Right cardiac atrium (tissue), 5 donors: Measurements from ENCODE around the gene STRBP. TPM values are rescaled to one million over a fixed set of nuclear protein-coding genes. Genes with fewer than 3 reads are reported as not detected.
"Not testable (repeated sequence)": the region's sequence is repeated elsewhere in the genome, so short reads cannot be mapped to it uniquely, and the experiment has no call there.

Experiments
- ATAC-seq, 2 donors: fragments of 200-7000 bp; cut with Tn5 transposase; one replicate each; pipeline versions ENCODE4 v1.8.0 to v1.9.1; 2020; ENCODE audit warnings: moderate library complexity in 2 of 2, mild to moderate bottlenecking in 1 of 2
- DNase-seq, 3 donors: peaks; one replicate each; pipeline ENCODE4 v3.0.0-alpha.2; 2020
- H3K27ac ChIP-seq: one replicate; pipeline ENCODE4 v1.5.1; 2013; ENCODE audit warnings: mild to moderate bottlenecking, low read length, control low read depth, moderate library complexity
- H3K27me3 ChIP-seq: one replicate; pipeline ENCODE4 v1.6.1; 2013; ENCODE audit not compliant: control insufficient read depth, insufficient read depth
- H3K4me1 ChIP-seq: one replicate; pipeline ENCODE4 v1.6.1; 2013; ENCODE audit warnings: low read length; ENCODE audit not compliant: control insufficient read depth, insufficient read depth
- H3K4me3 ChIP-seq: one replicate; pipeline ENCODE4 v1.5.1; 2013; ENCODE audit warnings: low read length, control low read depth
- H3K9me3 ChIP-seq: one replicate; pipeline ENCODE4 v1.6.1; 2013; ENCODE audit warnings: low read length; ENCODE audit not compliant: control insufficient read depth
- WGBS: extraction: QIAGEN DNeasy Blood & Tissue Kit; methylation state at CpG from one replicate; pipeline ENCODE4 v1.1.7; 2013; 5-methylcytosine and 5-hydroxymethylcytosine counted together
- intact Hi-C, 4 donors: fragments of 100-400 bp; cut with DNase I; formaldehyde crosslinking; loops; one replicate each; pipeline versions ENCODE4 v1.11.0 to v1.14.0; 2022 to 2023
- polyA plus RNA-seq: library from polyadenylated mRNA; stranded (reverse); fragments of 200-250 nt; gene quantifications from one replicate; pipeline ENCODE4 v1.2.3, GENCODE V29; 2013
- total RNA-seq, 4 donors: library from RNA; stranded (reverse); fragmentation: NEBNext Ultra II Directional; extraction: Animal tissue kit (Norgen Biotek cat#: 25700); gene quantifications; one replicate each; pipeline ENCODE4 v1.2.1, GENCODE V29; 2021
- donor health status: healthy with polysubstance abuse.
- donor health status: DM: no; HTN: yes; CAD: no.
- donor health status: DM: no; HTN: no; CAD: no.
- donor health status: DM: no; HTN: yes; CAD: no; lungs with severe emphysema.
- donor health status: DM: yes; HTN: yes; CAD: no.

STRBP gene
- total and polyA plus RNA-seq, 5 donors, result 9.8 to 26.8 (median 21.2) TPM

DNA sequence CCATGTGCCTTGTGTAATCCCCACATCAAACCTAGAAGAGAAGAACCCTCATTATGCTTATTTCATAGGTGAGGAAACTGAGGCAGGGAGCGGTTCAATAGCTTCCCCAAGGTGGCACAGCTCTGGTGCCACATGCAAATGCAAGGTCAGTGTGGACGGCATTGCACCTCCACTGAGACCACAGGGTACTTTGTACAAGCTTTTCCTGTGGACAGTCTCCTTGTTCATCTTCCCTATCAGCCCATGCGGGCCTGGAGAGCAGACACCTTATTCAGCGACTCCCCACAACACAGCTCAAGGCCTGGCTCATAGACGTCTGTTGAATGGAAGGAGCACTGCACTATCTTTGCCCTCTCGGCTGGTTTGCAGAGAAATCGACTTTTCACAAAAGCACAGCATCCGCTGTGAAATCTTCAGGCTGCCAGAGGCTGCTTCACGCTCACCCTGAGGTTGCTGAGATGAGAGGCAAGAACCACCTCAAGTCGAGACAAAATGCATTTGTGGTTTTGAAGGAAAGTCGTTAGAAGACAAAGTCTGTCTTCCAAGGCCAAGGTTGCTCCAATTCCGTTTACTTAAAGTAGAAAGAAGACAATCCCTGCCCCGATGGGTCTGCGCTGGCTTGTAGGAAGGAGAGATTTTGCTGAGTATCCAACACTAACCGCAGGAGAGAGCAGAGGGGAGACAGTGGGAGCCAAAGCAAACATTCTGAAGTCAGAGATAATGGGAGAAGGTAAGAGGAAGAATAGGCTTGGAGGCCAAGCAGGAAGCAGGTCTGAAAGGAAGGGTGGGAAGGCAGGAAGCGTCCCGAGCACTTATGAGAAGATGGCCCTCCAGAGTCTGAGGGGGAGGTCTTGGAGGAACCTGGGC, 34.2 kb upstream of the STRBP start:
- no peak overlapping the region for H3K4me3 ChIP-seq
- no peaks in the 10 kb centered on the region for H3K27me3 ChIP-seq
- WGBS, result 63% methylated on average over 17 of the region's 17 CpGs
- DNase-seq (peak in 1 of 3 donors; percentile 52), ATAC-seq (peak in 1 of 2 donors; percentile 75)
- no peaks in the 10 kb centered on the region for H3K9me3 ChIP-seq
- H3K4me1 ChIP-seq, result peaks cover 7% of the 10 kb centered on the region
- intact Hi-C loops, result no loop called here
- no peak overlapping the region for H3K27ac ChIP-seq

DNA sequence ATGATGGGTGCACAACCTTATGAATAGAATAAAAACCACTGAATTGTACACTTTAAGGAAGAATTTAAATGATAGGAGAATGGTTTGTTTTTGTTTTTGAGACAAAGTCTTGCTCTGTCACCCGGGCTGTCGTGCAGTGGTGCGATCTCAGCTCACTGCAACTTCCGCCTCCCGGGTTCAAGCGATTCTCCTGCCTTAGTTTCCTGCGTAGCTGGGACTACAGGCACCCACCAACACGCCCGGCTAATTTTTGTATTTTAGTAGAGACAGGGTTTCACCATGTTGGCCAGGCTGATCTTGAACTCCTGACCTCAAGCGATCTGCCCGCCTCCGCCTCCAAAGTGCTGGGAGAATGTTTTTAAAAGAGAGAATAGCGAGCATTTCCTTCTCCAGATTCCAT, 33.5 kb upstream of the STRBP start:
- H3K4me1 ChIP-seq, H3K27me3 ChIP-seq, DNase-seq, ATAC-seq, H3K9me3 ChIP-seq, intact Hi-C loops, H3K4me3 ChIP-seq, H3K27ac ChIP-seq: not testable (repeated sequence)
- WGBS, result 82% methylated on average over 13 of the region's 13 CpGs

DNA sequence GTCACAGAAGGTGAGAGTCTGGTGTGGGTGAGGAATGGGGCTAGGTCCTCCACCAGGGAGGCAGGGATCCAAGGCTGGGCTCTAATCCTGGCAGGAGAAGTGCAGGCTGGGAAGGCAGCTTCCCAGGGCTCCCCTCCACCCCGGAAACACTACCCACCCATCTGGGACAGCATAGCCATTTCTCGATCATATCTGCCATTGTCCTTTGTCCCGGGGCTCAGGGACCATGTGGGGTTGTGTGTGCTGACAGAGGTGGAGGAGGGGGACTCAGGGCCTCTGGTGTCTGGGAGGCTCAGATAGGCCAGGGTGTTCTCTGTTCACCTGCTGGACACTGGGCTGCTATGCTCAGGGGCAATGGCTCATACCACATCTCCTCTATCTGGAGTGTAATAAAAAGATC, 32.2 kb upstream of the STRBP start:
- Histone ChIP-seq H3K4me1 (peaks cover 7% of the 10 kb centered on the region), H3K27ac (no peak overlapping the region), H3K27me3 (no peaks in the 10 kb centered on the region), H3K9me3 (no peaks in the 10 kb centered on the region), H3K4me3 (no peak overlapping the region)
- WGBS, result 58% methylated on average over 3 of the region's 3 CpGs
- intact Hi-C loops, result no loop called here
- ATAC-seq (no peak), DNase-seq (no peak)

GRCh38 chr9:123299558-123300126, 31.3 kb upstream of the STRBP start:
- Histone ChIP-seq H3K27me3 (no peaks in the 10 kb centered on the region), H3K9me3 (no peaks in the 10 kb centered on the region), H3K27ac (peak overlapping the region; percentile 78), H3K4me1 (peaks cover 7% of the 10 kb centered on the region), H3K4me3 (no peak overlapping the region)
- intact Hi-C loops, result no loop called here
- DNase-seq (no peak), ATAC-seq (peak; percentile 56 to 75)
- WGBS, result 37% methylated on average over 10 of the region's 10 CpGs

- Histone ChIP-seq H3K27ac (no peak overlapping the region), H3K4me1 (no peaks in the 10 kb centered on the region), H3K27me3 (no peaks in the 10 kb centered on the region), H3K4me3 (no peak overlapping the region), H3K9me3 (no peaks in the 10 kb centered on the region)
- intact Hi-C loops, result no loop called here
- ATAC-seq, result no peak
- DNase-seq, result no peak
These were observed 27.8 kb upstream of the STRBP start for GRCh38 chr9:123296174-123296573.

- H3K27me3 ChIP-seq, result no peaks in the 10 kb centered on the region
- ATAC-seq, result no peak
- no peak for DNase-seq
- no peak overlapping the region for H3K4me3 ChIP-seq
- intact Hi-C loops, result no loop called here
- no peak overlapping the region for H3K27ac ChIP-seq
- WGBS, result 84% methylated on average over 4 of the region's 4 CpGs
- H3K4me1 ChIP-seq, result no peaks in the 10 kb centered on the region
- no peaks in the 10 kb centered on the region for H3K9me3 ChIP-seq
These were observed 23.4 kb upstream of the STRBP start for GRCh38 chr9:123291736-123292135.

DNA sequence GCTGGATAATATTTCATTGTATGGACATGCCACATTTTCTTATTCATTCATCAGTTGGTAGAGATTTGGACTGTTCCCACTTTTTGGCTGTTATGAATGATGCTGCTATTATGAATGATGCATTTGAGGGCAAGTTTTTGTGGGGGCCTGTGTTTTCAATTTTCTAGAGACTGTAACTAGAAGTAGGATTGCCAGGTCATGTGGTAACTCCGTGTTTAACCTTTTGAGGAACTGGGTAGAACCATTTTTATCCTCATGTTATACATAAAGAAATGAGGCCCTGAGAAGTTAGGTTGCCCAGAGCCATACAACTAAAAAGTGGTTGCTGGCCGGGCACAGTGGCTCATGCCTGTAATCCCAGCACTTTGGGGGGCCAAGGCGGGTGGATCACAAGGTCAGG, 22.4 kb upstream of the STRBP start:
- H3K4me3 ChIP-seq, result no peak overlapping the region

GRCh38 chr9:123287639-123288038, 19.3 kb upstream of the STRBP start:
- intact Hi-C loops, result no loop called here
- no peak for ATAC-seq
- H3K9me3 ChIP-seq, result no peaks in the 10 kb centered on the region
- WGBS, result 77% methylated on average over 3 of the region's 3 CpGs
- H3K4me3 ChIP-seq, result no peak overlapping the region
- no peak overlapping the region for H3K27ac ChIP-seq
- no peaks in the 10 kb centered on the region for H3K4me1 ChIP-seq
- no peak for DNase-seq
- no peaks in the 10 kb centered on the region for H3K27me3 ChIP-seq

More for the DNA sequence above, 22.4 kb upstream of the STRBP start:
- DNase-seq (no peak), ATAC-seq (no peak)
- Histone ChIP-seq H3K4me1 (no peaks in the 10 kb centered on the region), H3K27ac (no peak overlapping the region), H3K9me3 (no peaks in the 10 kb centered on the region), H3K27me3 (no peaks in the 10 kb centered on the region)
- intact Hi-C loops, result no loop called here
- WGBS, result 68% methylated on average over 3 of the region's 3 CpGs

DNA sequence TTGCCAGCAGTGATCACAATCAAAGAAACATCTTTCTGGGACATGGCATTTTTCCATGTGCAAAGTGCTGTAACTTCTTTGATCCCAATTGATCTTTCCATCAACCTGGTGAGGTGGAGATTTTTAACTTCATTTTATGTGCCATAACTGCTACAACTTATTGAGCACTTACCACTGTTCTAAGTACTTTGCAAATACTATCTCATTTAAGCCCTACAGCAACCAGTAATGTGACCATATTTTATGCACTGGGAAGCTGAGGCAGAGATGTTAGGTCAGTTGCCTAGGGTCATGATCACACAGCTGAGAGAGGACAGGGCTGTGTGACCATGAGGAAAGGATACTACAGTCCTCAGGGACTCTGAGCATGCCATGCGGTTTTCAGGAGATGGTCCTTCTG, 17.9 kb upstream of the STRBP start:
- no peaks in the 10 kb centered on the region for H3K27me3 ChIP-seq
- ATAC-seq (no peak), DNase-seq (no peak)
- H3K9me3 ChIP-seq, result no peaks in the 10 kb centered on the region
- WGBS, result 77% methylated on average over 1 of the region's 1 CpG
- H3K27ac ChIP-seq, result no peak overlapping the region
- no peak overlapping the region for H3K4me3 ChIP-seq
- peaks cover 2% of the 10 kb centered on the region for H3K4me1 ChIP-seq
- intact Hi-C loops, result no loop called here

DNA sequence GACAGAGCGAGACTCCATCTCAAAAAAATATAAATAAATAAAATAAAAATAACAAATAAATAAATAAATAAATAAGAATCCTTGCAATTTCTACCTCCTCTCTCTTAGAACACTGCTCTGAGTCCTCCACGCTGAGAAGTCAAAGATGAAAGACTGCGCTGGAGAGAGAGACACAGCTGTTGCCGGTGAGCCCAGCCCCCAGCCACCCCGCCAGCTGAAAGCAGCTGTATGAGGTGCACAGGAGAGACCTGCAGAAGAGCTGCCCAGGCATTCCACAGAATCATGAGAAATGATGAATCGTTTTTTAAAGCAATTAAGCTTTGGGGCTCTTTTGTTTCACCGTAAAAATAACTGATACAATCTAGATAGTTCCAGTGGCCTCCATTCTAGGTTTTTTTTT, 16.3 kb upstream of the STRBP start:
- ATAC-seq, result no peak
- no peak for DNase-seq
- WGBS, result 70% methylated on average over 7 of the region's 7 CpGs
- Histone ChIP-seq H3K4me3 (no peak overlapping the region), H3K27ac (no peak overlapping the region), H3K27me3 (no peaks in the 10 kb centered on the region), H3K9me3 (no peaks in the 10 kb centered on the region), H3K4me1 (peaks cover 2% of the 10 kb centered on the region)
- intact Hi-C loops, result no loop called here

GRCh38 chr9:123283455-123283854, 15.1 kb upstream of the STRBP start:
- DNase-seq, result no peak
- intact Hi-C loops, result no loop called here
- no peak overlapping the region for H3K27ac ChIP-seq

More at GRCh38 chr9:123283455-123283854, 15.1 kb upstream of the STRBP start:
- 87% methylated on average over 3 of the region's 3 CpGs for WGBS
- H3K4me3 ChIP-seq, result no peak overlapping the region
- no peaks in the 10 kb centered on the region for H3K27me3 ChIP-seq
- no peak for ATAC-seq
- H3K9me3 ChIP-seq, result no peaks in the 10 kb centered on the region
- H3K4me1 ChIP-seq, result peaks cover 2% of the 10 kb centered on the region
